B cell (primary cell): ENCODE measurements around the gene TOLLIP. TPM values are rescaled to one million over a fixed set of nuclear protein-coding genes. Genes with fewer than 3 reads are reported as not detected.

Source experiments
- ATAC-seq: fragments of 200-7000 bp; cut with Tn5 transposase; one replicate; pipeline ENCODE4 v1.10.0; 2021; ENCODE audit warnings: low read depth, mild to moderate bottlenecking, moderate number of reproducible peaks, moderate library complexity
- CTCF ChIA-PET: fragments of 350-600 bp; sonication (Branson Sonifier 250); formaldehyde crosslinking; loops from one replicate; lab custom pipeline; 2021; ENCODE audit warnings: antibody characterized with exemption, inconsistent platforms; lab: Charles Lee
- POLR2A ChIA-PET: fragments of 350-600 bp; sonication (Branson Sonifier 250); formaldehyde crosslinking; loops from one replicate; lab custom pipeline; 2021; ENCODE audit warnings: antibody characterized with exemption; lab: Charles Lee
- DNase-seq: peaks from one replicate; pipeline ENCODE4 v3.0.0; 2013
- H2AFZ ChIP-seq: 2 replicates; pipeline ENCODE4 v1.6.1; 2012; ENCODE audit warnings: mild to moderate bottlenecking, low read depth, low read length; ENCODE audit not compliant: insufficient read depth, poor library complexity, severe bottlenecking
- H3K27ac ChIP-seq, 2 donors: 1 replicate in 1 of 2; 2 replicates in 1 of 2; pipeline ENCODE4 v1.5.1; 2012 to 2013; ENCODE audit warnings: low read length in 2 of 2, mild to moderate bottlenecking in 2 of 2, moderate library complexity in 1 of 2
- H3K27me3 ChIP-seq, 4 experiments: fragments of 200-600 bp in 1 of 4; sonication (generic) in 1 of 4; replicated peaks in 1 of 4; 1 replicate in 2 of 4; 2 replicates in 2 of 4; pipeline versions ENCODE4 v1.6.1 to v1.7.0; 2013 to 2016; ENCODE audit warnings: low read length in 3 of 4, mild to moderate bottlenecking in 2 of 4, mixed read lengths in 1 of 4, moderate library complexity in 1 of 4; ENCODE audit not compliant: insufficient read depth in 4 of 4, control insufficient read depth in 3 of 4; ENCODE audit errors: control extremely low read depth in 1 of 4
- H3K36me3 ChIP-seq, 2 experiments: replicated peaks in 1 of 2; 1 replicate in 1 of 2; 2 replicates in 1 of 2; pipeline versions ENCODE4 v1.6.1 to v1.7.1; 2013; ENCODE audit warnings: low read length in 1 of 2; ENCODE audit not compliant: insufficient read depth in 2 of 2, control insufficient read depth in 1 of 2; ENCODE audit errors: control extremely low read depth in 1 of 2, extremely low read depth in 1 of 2
- H3K4me1 ChIP-seq, 2 donors: fragments of 200-600 bp in 1 of 2; sonication (generic) in 1 of 2; 1 replicate in 1 of 2; 2 replicates in 1 of 2; pipeline versions ENCODE4 v1.5.1 to v1.6.1; 2013 to 2017; ENCODE audit warnings: low read length in 2 of 2; ENCODE audit not compliant: control insufficient read depth in 2 of 2, insufficient read depth in 2 of 2
- H3K4me2 ChIP-seq: replicated peaks from 2 replicates; pipeline ENCODE3; 2012; ENCODE audit warnings: mild to moderate bottlenecking, low read depth, low read length; ENCODE audit not compliant: poor library complexity, severe bottlenecking
- H3K4me3 ChIP-seq, 5 experiments: fragments of 200-600 bp in 1 of 5; sonication (generic) in 1 of 5; 1 replicate in 3 of 5; 2 replicates in 2 of 5; pipeline versions ENCODE4 v1.5.1 to v1.7.0; 2011 to 2016; ENCODE audit warnings: low read length in 4 of 5, mild to moderate bottlenecking in 4 of 5, low read depth in 2 of 5, control low read depth in 1 of 5, moderate library complexity in 1 of 5; ENCODE audit not compliant: insufficient read depth in 1 of 5; ENCODE audit errors: control extremely low read depth in 1 of 5, extremely low read depth in 1 of 5
- H3K79me2 ChIP-seq: fragments of 200-600 bp; sonication (generic); one replicate; pipeline ENCODE4 v1.6.0; 2016; ENCODE audit warnings: low read length; ENCODE audit not compliant: control insufficient read depth, insufficient read depth
- H3K9ac ChIP-seq: fragments of 200-600 bp; sonication (generic); 2 replicates; pipeline ENCODE4 v1.6.1; 2017; ENCODE audit warnings: mild to moderate bottlenecking, low read length, moderate library complexity
- H3K9me3 ChIP-seq, 3 donors: one replicate each; pipeline versions ENCODE4 v1.6.1 to v1.7.1; 2013; ENCODE audit warnings: low read length in 2 of 3; ENCODE audit not compliant: control insufficient read depth in 2 of 3, insufficient read depth in 1 of 3; ENCODE audit errors: control extremely low read depth in 1 of 3
- H4K20me1 ChIP-seq: 2 replicates; pipeline ENCODE4 v1.6.0; 2012; ENCODE audit warnings: mild to moderate bottlenecking, low read length; ENCODE audit not compliant: insufficient read depth, control insufficient read depth, poor library complexity, severe bottlenecking
- H3K27ac Mint-ChIP-seq: one replicate; pipeline ENCODE4 v1.8.0; 2021; ENCODE audit warnings: mixed read lengths
- H3K27me3 Mint-ChIP-seq: one replicate; pipeline ENCODE4 v1.8.0; 2021; ENCODE audit warnings: mixed read lengths
- H3K4me1 Mint-ChIP-seq: one replicate; pipeline ENCODE4 v1.8.0; 2021; ENCODE audit warnings: mixed read lengths
- H3K4me3 Mint-ChIP-seq: one replicate; pipeline ENCODE4 v1.8.0; 2021; ENCODE audit warnings: mixed read lengths
- H3K9me3 Mint-ChIP-seq: one replicate; pipeline ENCODE4 v1.8.0; 2022; ENCODE audit warnings: mixed read lengths; ENCODE audit not compliant: insufficient read depth
- EZH2 ChIP-seq: IDR thresholded peaks from 2 replicates; pipeline ENCODE4 v1.6.1; 2012; ENCODE audit warnings: borderline replicate concordance, low read depth, mild to moderate bottlenecking, moderate library complexity, low read length; ENCODE audit not compliant: insufficient read depth, poor library complexity, severe bottlenecking
- WGBS: methylation state at CpG from one replicate; pipeline ENCODE4 v1.1.5; 2013; ENCODE audit warnings: missing lambda C conversion rate; ENCODE audit not compliant: insufficient coverage; 5-methylcytosine and 5-hydroxymethylcytosine counted together
- intact Hi-C: fragments of 100-400 bp; cut with micrococcal nuclease; formaldehyde crosslinking; loops from one replicate; pipeline ENCODE4 v1.10.0; 2022
- polyA plus RNA-seq: library from polyadenylated mRNA; depleted of rRNA; stranded (reverse); fragments of >200 nt; gene quantifications from 2 replicates; pipeline ENCODE4 v1.2.3, GENCODE V29; 2012
- total RNA-seq, 2 donors: library from RNA; stranded (reverse); fragments of 120-200 nt in 1 of 2; gene quantifications; 1 replicate in 1 of 2; 2 replicates in 1 of 2; pipeline versions ENCODE4 v1.2.3 to v1.2.4, GENCODE V29; 2013 to 2022
- TF ChIP-seq, protein P1 (sequence below): fragments of 200-600 bp; IDR thresholded peaks from one replicate; pipeline ENCODE4 v1.8.0; 2022; ENCODE audit warnings: antibody characterized with exemption, mild to moderate bottlenecking

Gene TOLLIP
- total and polyA plus RNA-seq, 2 donors (not counting 1 experiment from before 2014, with no cell fraction given): 34.7 to 52.5 TPM

DNA sequence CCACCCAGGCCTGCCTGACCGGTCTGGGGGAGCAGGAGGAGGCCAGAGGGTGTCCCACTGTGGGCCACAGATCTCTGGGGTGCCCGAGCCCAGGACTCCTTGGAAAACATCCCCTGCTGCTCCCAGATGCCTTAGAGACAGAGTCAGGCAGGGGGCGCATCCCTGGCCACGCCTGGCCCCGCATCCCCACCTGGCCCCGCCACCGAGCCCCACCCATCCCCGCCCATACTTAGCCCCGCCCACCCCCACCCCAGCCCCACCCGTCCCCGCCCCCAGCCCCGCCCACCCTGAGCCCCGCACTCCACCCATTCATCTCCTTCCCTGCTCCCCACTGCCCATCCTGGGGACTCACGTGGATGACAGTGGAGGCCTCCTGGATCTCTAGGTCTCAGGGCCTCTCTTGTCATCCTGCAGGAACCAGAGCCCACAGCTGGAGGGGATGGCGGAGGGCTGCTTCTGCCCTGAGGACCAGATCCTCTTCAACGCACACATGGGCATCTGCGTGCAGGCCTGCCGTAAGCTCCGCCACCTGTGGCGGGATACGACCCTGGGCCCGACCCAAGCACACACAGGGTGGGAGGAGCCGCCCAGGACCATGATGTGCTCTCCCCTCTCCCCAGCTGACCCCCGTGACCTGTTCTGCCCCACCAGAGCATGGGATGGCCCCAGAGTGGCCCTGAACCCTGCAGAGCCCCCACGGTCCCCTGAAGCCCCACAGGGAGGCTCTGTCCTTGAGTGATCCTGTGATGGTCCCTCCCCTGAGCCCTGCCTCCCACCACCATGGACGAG lies 53.0 kb downstream of the TOLLIP start:
- 89% methylated on average over 15 of the region's 26 CpGs for WGBS
- intact Hi-C loops: no loop called here

DNA sequence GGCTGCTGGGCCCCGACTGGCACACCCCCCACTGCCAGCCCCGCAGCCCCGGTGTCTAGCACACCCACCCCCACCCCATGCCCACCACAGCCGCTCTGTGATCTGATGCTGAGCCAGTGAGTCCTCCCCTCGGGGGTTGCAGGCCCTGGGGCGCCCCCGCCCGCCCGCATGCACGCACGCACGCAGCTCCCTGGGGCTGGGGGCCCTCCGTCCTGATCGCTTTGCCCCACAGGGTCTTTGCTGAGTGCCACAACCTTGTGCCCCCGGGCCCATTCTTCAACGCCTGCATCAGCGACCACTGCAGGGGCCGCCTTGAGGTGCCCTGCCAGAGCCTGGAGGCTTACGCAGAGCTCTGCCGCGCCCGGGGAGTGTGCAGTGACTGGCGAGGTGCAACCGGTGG lies 54.3 kb downstream of the TOLLIP start:
- Histone ChIP-seq H3K9ac (no peak overlapping the region), H3K4me2 (no peak overlapping the region), H3K9me3 (peaks cover 0 to 12% (median 0%) of the 10 kb centered on the region in 3 donors), H3K4me3 (no peak overlapping the region), H3K27ac (no peak overlapping the region), H3K36me3 (no peaks in the 10 kb centered on the region), H4K20me1 (no peaks in the 10 kb centered on the region), H2AFZ (no peak overlapping the region), H3K79me2 (no peaks in the 10 kb centered on the region), H3K4me1 (no peaks in the 10 kb centered on the region), H3K27me3 (no peaks in the 10 kb centered on the region)
- H3K9me3 Mint-ChIP-seq: no peaks in the 10 kb centered on the region
- TF ChIP-seq EZH2: no peak
- TF ChIP-seq, protein P1, sequence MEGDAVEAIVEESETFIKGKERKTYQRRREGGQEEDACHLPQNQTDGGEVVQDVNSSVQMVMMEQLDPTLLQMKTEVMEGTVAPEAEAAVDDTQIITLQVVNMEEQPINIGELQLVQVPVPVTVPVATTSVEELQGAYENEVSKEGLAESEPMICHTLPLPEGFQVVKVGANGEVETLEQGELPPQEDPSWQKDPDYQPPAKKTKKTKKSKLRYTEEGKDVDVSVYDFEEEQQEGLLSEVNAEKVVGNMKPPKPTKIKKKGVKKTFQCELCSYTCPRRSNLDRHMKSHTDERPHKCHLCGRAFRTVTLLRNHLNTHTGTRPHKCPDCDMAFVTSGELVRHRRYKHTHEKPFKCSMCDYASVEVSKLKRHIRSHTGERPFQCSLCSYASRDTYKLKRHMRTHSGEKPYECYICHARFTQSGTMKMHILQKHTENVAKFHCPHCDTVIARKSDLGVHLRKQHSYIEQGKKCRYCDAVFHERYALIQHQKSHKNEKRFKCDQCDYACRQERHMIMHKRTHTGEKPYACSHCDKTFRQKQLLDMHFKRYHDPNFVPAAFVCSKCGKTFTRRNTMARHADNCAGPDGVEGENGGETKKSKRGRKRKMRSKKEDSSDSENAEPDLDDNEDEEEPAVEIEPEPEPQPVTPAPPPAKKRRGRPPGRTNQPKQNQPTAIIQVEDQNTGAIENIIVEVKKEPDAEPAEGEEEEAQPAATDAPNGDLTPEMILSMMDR: no peak
- no peak for ATAC-seq
- POLR2A ChIA-PET: no interaction called here
- intact Hi-C loops: no loop called here
- no peak overlapping the region for H3K4me3 Mint-ChIP-seq
- no peaks in the 10 kb centered on the region for H3K4me1 Mint-ChIP-seq
- CTCF ChIA-PET: no interaction called here
- 89% methylated on average over 16 of the region's 24 CpGs for WGBS
- DNase-seq: no peak
- no peak overlapping the region for H3K27ac Mint-ChIP-seq
- no peaks in the 10 kb centered on the region for H3K27me3 Mint-ChIP-seq

More for the DNA sequence above, 53.0 kb downstream of the TOLLIP start:
- Histone ChIP-seq H3K27ac (no peak overlapping the region), H3K4me2 (no peak overlapping the region), H4K20me1 (no peaks in the 10 kb centered on the region), H3K27me3 (no peaks in the 10 kb centered on the region), H3K4me1 (peaks cover 0 to 1% of the 10 kb centered on the region in 2 donors), H3K9me3 (peaks cover 0 to 9% (median 0%) of the 10 kb centered on the region in 3 donors), H3K79me2 (no peaks in the 10 kb centered on the region), H2AFZ (no peak overlapping the region), H3K9ac (no peak overlapping the region), H3K4me3 (no peak overlapping the region), H3K36me3 (no peaks in the 10 kb centered on the region)
- H3K27ac Mint-ChIP-seq: no peak overlapping the region
- H3K27me3 Mint-ChIP-seq: no peaks in the 10 kb centered on the region
- no peaks in the 10 kb centered on the region for H3K9me3 Mint-ChIP-seq
- ChIA-PET POLR2A (no interaction called here), CTCF (no interaction called here)
- ATAC-seq (no peak), DNase-seq (no peak)
- TF ChIP-seq EZH2: no peak
- TF ChIP-seq, protein P1: no peak
- H3K4me3 Mint-ChIP-seq: no peak overlapping the region
- H3K4me1 Mint-ChIP-seq: no peaks in the 10 kb centered on the region
